A172 (cell line): ENCODE data around the gene ATOH7. TPM values are rescaled to one million over a fixed set of nuclear protein-coding genes. Genes with fewer than 3 reads are reported as not detected.

Experiments used
- total RNA-seq: library from RNA; depleted of rRNA; stranded (reverse); fragments of >200 nt; shearing (Covaris generic); gene quantifications from 2 replicates; pipeline ENCODE4 v1.2.3, GENCODE V29; 2014; rRNA removed

ATOH7 gene
- total RNA-seq, 1 experiment from 2014 or later: not detected

Other genes starting within 250 kb of the ATOH7 start
- gene HERC4, start 156.8 kb downstream of the ATOH7 start, total RNA-seq: 65.3 and 76.7 TPM in 2 replicates
- 0.96 and 1.5 TPM in 2 replicates for gene MYPN, start 122.6 kb downstream of the ATOH7 start, total RNA-seq
- gene HNRNPH3, start 100.0 kb upstream of the ATOH7 start, total RNA-seq: 30.4 and 31.8 TPM in 2 replicates
- 9.2 and 9.6 TPM in 2 replicates for gene PBLD, start 100.8 kb upstream of the ATOH7 start, total RNA-seq
- 31.8 and 40.2 TPM in 2 replicates for gene RUFY2, start 175.2 kb upstream of the ATOH7 start, total RNA-seq
- 22.7 and 31.1 TPM in 2 replicates for gene DNA2, start 239.9 kb upstream of the ATOH7 start, total RNA-seq